Spleen (tissue), 11 donors: ENCODE results near the gene NPHP4. TPM values are rescaled to one million over a fixed set of nuclear protein-coding genes. Genes with fewer than 3 reads are reported as not detected.

ENCODE experiments used
- DNase-seq: peaks from one replicate; pipeline ENCODE4 v3.0.0-alpha.2; 2020
- H3K27ac ChIP-seq, 8 donors: fragments of 200-600 bp; sonication (generic) in 7 of 8; 1 replicate in 4 of 8; 2 replicates in 4 of 8; pipeline versions ENCODE4 v1.5.0 to v1.8.0; 2016 to 2021; ENCODE audit warnings: inconsistent platforms in 4 of 8, mild to moderate bottlenecking in 4 of 8, moderate library complexity in 1 of 8
- H3K27me3 ChIP-seq, 7 donors: fragments of 200-600 bp; sonication (generic) in 6 of 7; replicated peaks in 1 of 7; 1 replicate in 4 of 7; 2 replicates in 3 of 7; pipeline versions ENCODE4 v1.5.0 to v1.8.0; 2016 to 2021; ENCODE audit warnings: inconsistent platforms in 3 of 7, mild to moderate bottlenecking in 1 of 7
- H3K36me3 ChIP-seq, 6 donors: fragments of 200-600 bp; sonication (generic) in 5 of 6; 1 replicate in 4 of 6; 2 replicates in 2 of 6; pipeline versions ENCODE4 v1.5.0 to v1.8.0; 2016 to 2021; ENCODE audit warnings: inconsistent platforms in 2 of 6
- H3K4me1 ChIP-seq, 6 donors: fragments of 200-600 bp; sonication (generic) in 5 of 6; 1 replicate in 3 of 6; 2 replicates in 3 of 6; pipeline versions ENCODE4 v1.5.0 to v1.8.0; 2016 to 2021; ENCODE audit warnings: inconsistent platforms in 3 of 6
- H3K4me3 ChIP-seq, 8 donors: fragments of 200-600 bp; sonication (generic) in 7 of 8; 1 replicate in 4 of 8; 2 replicates in 4 of 8; pipeline versions ENCODE4 v1.5.0 to v1.8.0; 2016 to 2021; ENCODE audit warnings: inconsistent platforms in 4 of 8, mild to moderate bottlenecking in 4 of 8, moderate library complexity in 2 of 8
- H3K9me3 ChIP-seq, 8 donors: fragments of 200-600 bp; sonication (generic) in 7 of 8; 1 replicate in 4 of 8; 2 replicates in 4 of 8; pipeline versions ENCODE4 v1.5.0 to v1.8.0; 2016 to 2021; ENCODE audit warnings: inconsistent platforms in 4 of 8
- CTCF ChIP-seq, 11 experiments: fragments of 200-600 bp in 7 of 11; fragments of 450-650 bp in 4 of 11; sonication (generic) in 4 of 11; IDR thresholded peaks in 8 of 11; conservative IDR thresholded peaks in 3 of 11; 1 replicate in 7 of 11; 2 replicates in 4 of 11; pipeline versions ENCODE4 v1.4.0 to v1.8.0; 2016 to 2021; ENCODE audit warnings: antibody characterized with exemption in 11 of 11, inconsistent platforms in 4 of 11, mild to moderate bottlenecking in 1 of 11
- POLR2A ChIP-seq, 3 donors: fragments of 450-650 bp; IDR thresholded peaks; one replicate each; pipeline ENCODE4 v1.5.1; 2017; ENCODE audit warnings: antibody characterized with exemption in 3 of 3, mild to moderate bottlenecking in 1 of 3
- POLR2AphosphoS5 ChIP-seq, 3 donors: sonication (generic); formaldehyde crosslinking; IDR thresholded peaks; one replicate each; pipeline ENCODE4 v1.5.1; 2017; ENCODE audit warnings: antibody characterized with exemption in 3 of 3
- WGBS, 5 donors: extraction: QIAGEN DNeasy Blood & Tissue Kit in 3 of 5; methylation state at CpG; one replicate each; pipeline versions ENCODE4 v1.1.5 to v1.1.7; 2013 to 2018; 5-methylcytosine and 5-hydroxymethylcytosine counted together
- intact Hi-C: fragments of 100-400 bp; cut with DNase I; formaldehyde crosslinking; loops from one replicate; pipeline ENCODE4 v1.15.0; 2023; ENCODE audit warnings: low total_unique reads
- polyA plus RNA-seq, 3 donors: library from polyadenylated mRNA; stranded (reverse); fragments of 200-250 nt; gene quantifications; one replicate each; pipeline ENCODE4 v1.2.1, GENCODE V29; 2013
- total RNA-seq, 7 donors: library from RNA; depleted of rRNA in 3 of 7; stranded (reverse); fragments of >200 nt in 3 of 7; fragmentation: NEBNext Ultra II Directional in 4 of 7; extraction: Animal tissue kit (Norgen Biotek cat#: 25700) in 4 of 7; gene quantifications; one replicate each; pipeline versions ENCODE4 v1.1.0 to v1.2.1, GENCODE V29; 2016 to 2021
- donor health status: healthy with polysubstance abuse.
- donor health status: DM: no; HTN: no; CAD: no; lungs with moderate emphysema.
- donor health status: DM: no; HTN: no; CAD: no.
- donor health status: Bipolar disorder and iron deficiency.
- donor health status: healthy.
- donor health status: DM: no; HTN: no; CAD: no.
- donor health status: DM: yes; HTN: yes; CAD: no.

NPHP4 gene
- total and polyA plus RNA-seq, 10 donors = 1.2 to 17.5 (median 9.4) TPM

- peaks cover 0 to 73% (median 3%) of the 10 kb centered on the region in 6 donors for H3K36me3 ChIP-seq
- WGBS, 5 donors = 86 to 91% (median 87%) methylated on average over 18 of the region's 18 CpGs
- intact Hi-C loops = no loop called here
Observed at GRCh38 chr1:5885471-5886139, 106.6 kb downstream of the NPHP4 start.

GRCh38 chr1:5884110-5884509 is 108.1 kb downstream of the NPHP4 start:
- Histone ChIP-seq H3K4me1 (peaks cover 0 to 7% (median 0%) of the 10 kb centered on the region in 6 donors), H3K27me3 (no peaks in the 10 kb centered on the region), H3K4me3 (no peak overlapping the region), H3K9me3 (peaks cover 0 to 14% (median 0%) of the 10 kb centered on the region in 8 donors), H3K36me3 (peaks cover 0 to 76% (median 3%) of the 10 kb centered on the region in 6 donors), H3K27ac (no peak overlapping the region)
- DNase-seq = no peak
- WGBS, 5 donors = 86 to 97% (median 94%) methylated on average over 13 of the region's 13 CpGs
- TF ChIP-seq CTCF (IDR thresholded peaks at IDR 0.05 in 8 of 11, conservative IDR thresholded peaks at IDR 0.05 in 3 of 11) (no peak), POLR2AphosphoS5 (IDR thresholded peaks at IDR 0.05) (no peak), POLR2A (IDR thresholded peaks at IDR 0.05) (no peak)
- intact Hi-C loops = no loop called here

More at GRCh38 chr1:5885471-5886139, 106.6 kb downstream of the NPHP4 start:
- H3K27me3 ChIP-seq = no peaks in the 10 kb centered on the region
- peaks cover 0 to under 1% (median 0%) of the 10 kb centered on the region in 8 donors for H3K9me3 ChIP-seq
- no peak overlapping the region for H3K27ac ChIP-seq
- H3K4me1 ChIP-seq = peaks cover 0 to 7% (median 0%) of the 10 kb centered on the region in 6 donors
- no peak overlapping the region for H3K4me3 ChIP-seq
- DNase-seq = no peak
- no peak for TF ChIP-seq POLR2A (IDR thresholded peaks at IDR 0.05)
- no peak for TF ChIP-seq CTCF (IDR thresholded peaks at IDR 0.05 in 8 of 11, conservative IDR thresholded peaks at IDR 0.05 in 3 of 11)
- TF ChIP-seq POLR2AphosphoS5 (IDR thresholded peaks at IDR 0.05) = no peak

GRCh38 chr1:5883129-5884048 is 108.8 kb downstream of the NPHP4 start:
- Histone ChIP-seq H3K9me3 (peaks cover 0 to 14% (median 0%) of the 10 kb centered on the region in 8 donors), H3K27ac (no peak overlapping the region), H3K4me3 (no peak overlapping the region), H3K27me3 (no peaks in the 10 kb centered on the region), H3K36me3 (peaks cover 0 to 83% (median 3%) of the 10 kb centered on the region in 6 donors), H3K4me1 (peaks cover 0 to 7% (median 0%) of the 10 kb centered on the region in 6 donors)
- intact Hi-C loops = no loop called here
- TF ChIP-seq POLR2A (IDR thresholded peaks at IDR 0.05) (no peak), CTCF (IDR thresholded peaks at IDR 0.05 in 8 of 11, conservative IDR thresholded peaks at IDR 0.05 in 3 of 11) (no peak), POLR2AphosphoS5 (IDR thresholded peaks at IDR 0.05) (no peak)
- 94 to 96% (median 95%) methylated on average over 22 to 30 of the region's 30 CpGs for WGBS, 5 donors
- DNase-seq = no peak
